ENCODE measurements around the gene FGF14.

The FGF14 gene

GRCh38 chr13:102300379-102300778 lies 101.5 kb downstream of the FGF14 start:
- Mint-ChIP-seq H3K4me1 (no peaks in the 10 kb centered on the region), H3K36me3 (no peaks in the 10 kb centered on the region)
- no peak for ATAC-seq

GRCh38 chr13:102299366-102299765 lies 102.5 kb downstream of the FGF14 start:
- no peak overlapping the region for H3K27ac Mint-ChIP-seq
- no peak for DNase-seq (ENCODE audit: low spot score in 2 of 2)
- H3K9me3 Mint-ChIP-seq, result no peaks in the 10 kb centered on the region
- no peaks in the 10 kb centered on the region for H3K4me1 Mint-ChIP-seq
- H3K4me3 Mint-ChIP-seq, result no peak overlapping the region
- no peak for ATAC-seq
- no peaks in the 10 kb centered on the region for H3K36me3 Mint-ChIP-seq

More at GRCh38 chr13:102300379-102300778, 101.5 kb downstream of the FGF14 start:
- Mint-ChIP-seq H3K4me3 (no peak overlapping the region), H3K27ac (no peak overlapping the region), H3K9me3 (no peaks in the 10 kb centered on the region)
- no peak for DNase-seq (ENCODE audit: low spot score in 2 of 2)

GRCh38 chr13:102298051-102298450 lies 103.8 kb downstream of the FGF14 start:
- H3K4me3 Mint-ChIP-seq, result no peak overlapping the region

GRCh38 chr13:102295316-102296048 lies 106.4 kb downstream of the FGF14 start:
- Mint-ChIP-seq H3K36me3 (no peaks in the 10 kb centered on the region), H3K4me3 (no peak overlapping the region), H3K27ac (no peak overlapping the region), H3K4me1 (no peaks in the 10 kb centered on the region), H3K9me3 (no peaks in the 10 kb centered on the region)
- no peak for DNase-seq (ENCODE audit: low spot score in 2 of 2)
- no peak for ATAC-seq

More at GRCh38 chr13:102298051-102298450, 103.8 kb downstream of the FGF14 start:
- DNase-seq (ENCODE audit: low spot score in 2 of 2) (no peak), ATAC-seq (no peak)
- H3K36me3 Mint-ChIP-seq, result no peaks in the 10 kb centered on the region
- no peaks in the 10 kb centered on the region for H3K9me3 Mint-ChIP-seq
- H3K4me1 Mint-ChIP-seq, result no peaks in the 10 kb centered on the region
- no peak overlapping the region for H3K27ac Mint-ChIP-seq

- H3K9me3 Mint-ChIP-seq, result no peaks in the 10 kb centered on the region
- no peaks in the 10 kb centered on the region for H3K4me1 Mint-ChIP-seq
- no peak for DNase-seq (ENCODE audit: low spot score in 2 of 2)
- no peak overlapping the region for H3K4me3 Mint-ChIP-seq
- no peak for ATAC-seq
- H3K36me3 Mint-ChIP-seq, result no peaks in the 10 kb centered on the region
- H3K27ac Mint-ChIP-seq, result no peak overlapping the region
Observed at GRCh38 chr13:102294407-102295018, 107.3 kb downstream of the FGF14 start.

GRCh38 chr13:102293723-102294122 lies 108.1 kb downstream of the FGF14 start:
- Mint-ChIP-seq H3K4me1 (no peaks in the 10 kb centered on the region), H3K36me3 (no peaks in the 10 kb centered on the region), H3K4me3 (no peak overlapping the region), H3K9me3 (no peaks in the 10 kb centered on the region), H3K27ac (no peak overlapping the region)
- ATAC-seq (no peak), DNase-seq (ENCODE audit: low spot score in 2 of 2) (no peak)

GRCh38 chr13:102291587-102292218 lies 110.1 kb downstream of the FGF14 start:
- Mint-ChIP-seq H3K4me1 (no peaks in the 10 kb centered on the region), H3K36me3 (no peaks in the 10 kb centered on the region), H3K9me3 (no peaks in the 10 kb centered on the region), H3K27ac (no peak overlapping the region), H3K4me3 (no peak overlapping the region)
- no peak for DNase-seq (ENCODE audit: low spot score in 2 of 2)
- no peak for ATAC-seq

- H3K27ac Mint-ChIP-seq, result no peak overlapping the region
- H3K4me1 Mint-ChIP-seq, result no peaks in the 10 kb centered on the region
- H3K9me3 Mint-ChIP-seq, result no peaks in the 10 kb centered on the region
Observed at GRCh38 chr13:102289606-102290005, 112.2 kb downstream of the FGF14 start.

GRCh38 chr13:102286326-102286725 lies 115.5 kb downstream of the FGF14 start:
- Mint-ChIP-seq H3K4me1 (no peaks in the 10 kb centered on the region), H3K9me3 (no peaks in the 10 kb centered on the region), H3K27ac (no peak overlapping the region), H3K36me3 (no peaks in the 10 kb centered on the region), H3K4me3 (no peak overlapping the region)
- ATAC-seq, result no peak
- DNase-seq (ENCODE audit: low spot score in 2 of 2), result no peak

More at GRCh38 chr13:102289606-102290005, 112.2 kb downstream of the FGF14 start:
- ATAC-seq, result no peak
- H3K4me3 Mint-ChIP-seq, result no peak overlapping the region
- H3K36me3 Mint-ChIP-seq, result no peaks in the 10 kb centered on the region
- no peak for DNase-seq (ENCODE audit: low spot score in 2 of 2)

GRCh38 chr13:102280366-102280765 lies 121.5 kb downstream of the FGF14 start:
- no peak overlapping the region for H3K4me3 Mint-ChIP-seq
- no peaks in the 10 kb centered on the region for H3K4me1 Mint-ChIP-seq
- H3K9me3 Mint-ChIP-seq, result no peaks in the 10 kb centered on the region
- H3K36me3 Mint-ChIP-seq, result no peaks in the 10 kb centered on the region
- no peak overlapping the region for H3K27ac Mint-ChIP-seq
- ATAC-seq (no peak), DNase-seq (ENCODE audit: low spot score in 2 of 2) (no peak)

- no peak for ATAC-seq
Observed at GRCh38 chr13:102277286-102277685, 124.6 kb downstream of the FGF14 start.

GRCh38 chr13:102276404-102276803 lies 125.4 kb downstream of the FGF14 start:
- no peak for DNase-seq (ENCODE audit: low spot score in 2 of 2)
- Mint-ChIP-seq H3K36me3 (no peaks in the 10 kb centered on the region), H3K27ac (no peak overlapping the region), H3K4me3 (no peak overlapping the region), H3K9me3 (no peaks in the 10 kb centered on the region), H3K4me1 (no peaks in the 10 kb centered on the region)
- no peak for ATAC-seq

More at GRCh38 chr13:102277286-102277685, 124.6 kb downstream of the FGF14 start:
- Mint-ChIP-seq H3K36me3 (no peaks in the 10 kb centered on the region), H3K4me1 (no peaks in the 10 kb centered on the region), H3K27ac (no peak overlapping the region), H3K9me3 (no peaks in the 10 kb centered on the region), H3K4me3 (no peak overlapping the region)
- no peak for DNase-seq (ENCODE audit: low spot score in 2 of 2)

- Mint-ChIP-seq H3K27ac (no peak overlapping the region), H3K36me3 (no peaks in the 10 kb centered on the region), H3K4me1 (no peaks in the 10 kb centered on the region), H3K9me3 (no peaks in the 10 kb centered on the region), H3K4me3 (no peak overlapping the region)
- no peak for ATAC-seq
- DNase-seq (ENCODE audit: low spot score in 2 of 2), result no peak
Observed at GRCh38 chr13:102275969-102276368, 125.9 kb downstream of the FGF14 start.

- H3K9me3 Mint-ChIP-seq, result no peaks in the 10 kb centered on the region
- H3K36me3 Mint-ChIP-seq, result no peaks in the 10 kb centered on the region
- no peak overlapping the region for H3K27ac Mint-ChIP-seq
Observed at GRCh38 chr13:102273111-102273510, 128.7 kb downstream of the FGF14 start.

GRCh38 chr13:102267191-102267590 lies 134.7 kb downstream of the FGF14 start:
- DNase-seq (ENCODE audit: low spot score in 2 of 2), result no peak
- Mint-ChIP-seq H3K4me3 (no peak overlapping the region), H3K9me3 (no peaks in the 10 kb centered on the region), H3K27ac (no peak overlapping the region), H3K36me3 (no peaks in the 10 kb centered on the region), H3K4me1 (no peaks in the 10 kb centered on the region)
- ATAC-seq, result no peak

More at GRCh38 chr13:102273111-102273510, 128.7 kb downstream of the FGF14 start:
- DNase-seq (ENCODE audit: low spot score in 2 of 2) (no peak), ATAC-seq (no peak)
- no peaks in the 10 kb centered on the region for H3K4me1 Mint-ChIP-seq
- H3K4me3 Mint-ChIP-seq, result no peak overlapping the region

GRCh38 chr13:102261809-102262208 lies 140.0 kb downstream of the FGF14 start:
- no peaks in the 10 kb centered on the region for H3K36me3 Mint-ChIP-seq
- no peak overlapping the region for H3K4me3 Mint-ChIP-seq
- H3K4me1 Mint-ChIP-seq, result no peaks in the 10 kb centered on the region
- DNase-seq (ENCODE audit: low spot score in 2 of 2) (no peak), ATAC-seq (no peak)
- H3K27ac Mint-ChIP-seq, result no peak overlapping the region
- H3K9me3 Mint-ChIP-seq, result peaks cover 7% of the 10 kb centered on the region

Measured in stimulated activated effector memory CD8-positive, alpha-beta T cell treated with anti-CD3 and anti-CD28 coated beads, Interleukin-12 subunit alpha, Interleukin-12 subunit beta, amount 100 ng/mL, for 72 hours (primary cell).